ENCODE measurements around the gene CTAG1B.
"Not testable (repeated sequence)": the region's sequence is repeated elsewhere in the genome, so short reads cannot be mapped to it uniquely, and the experiment has no call there.

The CTAG1B gene

DNA sequence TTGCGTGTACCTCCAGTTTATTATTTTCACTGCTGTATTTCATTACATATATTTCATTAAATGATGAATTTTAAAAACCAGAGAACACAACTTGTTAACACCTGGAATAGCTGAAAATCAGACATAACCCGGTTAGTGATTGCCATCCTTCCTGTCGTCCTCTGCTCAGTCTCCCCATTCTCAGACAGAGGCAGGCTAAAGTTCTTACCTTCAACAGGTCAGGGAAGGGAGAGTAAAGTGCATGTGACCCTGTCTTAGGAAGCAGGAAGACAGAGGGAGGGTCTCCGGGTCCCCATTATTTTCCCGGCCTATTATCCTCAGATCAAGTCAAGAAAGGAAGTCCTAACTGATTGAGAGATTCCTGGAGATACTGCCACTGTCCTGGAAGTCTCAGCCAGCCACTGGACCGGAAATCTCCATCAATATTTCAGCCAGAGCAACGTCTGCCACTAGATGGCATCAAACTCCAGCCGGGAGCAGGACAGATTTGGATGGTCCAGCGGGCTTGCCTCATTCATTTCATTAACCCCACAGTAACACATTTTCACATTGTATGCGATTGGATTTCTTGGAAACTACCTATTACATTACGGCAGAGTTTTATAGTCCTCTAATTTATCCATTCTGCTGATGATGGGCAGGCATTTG is 1.8 kb upstream of the CTAG1B start:
- not testable (repeated sequence) for DNase-seq (ENCODE audit: low read depth in 2 of 2)

- DNase-seq (ENCODE audit: low read depth in 2 of 2), result not testable (repeated sequence)
Observed at GRCh38 chrX:154613586-154613985, 5.5 kb downstream of the CTAG1B start.

DNA sequence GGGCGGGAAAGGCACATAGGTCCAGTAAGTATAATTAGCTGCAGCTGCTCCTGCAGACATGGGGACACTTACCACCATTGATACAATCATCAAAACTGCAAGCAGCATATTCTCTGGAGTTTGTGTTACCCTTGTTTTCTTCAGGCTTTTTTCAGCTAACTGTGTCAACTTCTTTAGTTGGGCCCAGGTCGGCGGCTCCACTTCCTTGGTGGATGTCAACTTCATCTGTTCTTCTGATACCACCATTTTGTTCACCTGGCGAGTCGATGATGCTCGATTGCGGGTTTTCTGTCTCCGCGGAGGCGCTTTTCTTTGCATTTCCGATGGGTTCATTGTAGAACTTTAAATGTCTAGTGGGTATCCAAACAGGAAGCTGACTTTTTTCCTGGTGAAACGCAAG is 7.9 kb downstream of the CTAG1B start:
- DNase-seq (ENCODE audit: low read depth in 2 of 2), result not testable (repeated sequence)

GRCh38 chrX:154608823-154609222 is 10.3 kb downstream of the CTAG1B start:
- DNase-seq (ENCODE audit: low read depth in 2 of 2), result not testable (repeated sequence)

- DNase-seq (ENCODE audit: low read depth in 2 of 2), result not testable (repeated sequence)
Observed at GRCh38 chrX:154607976-154608375, 11.1 kb downstream of the CTAG1B start.

DNA sequence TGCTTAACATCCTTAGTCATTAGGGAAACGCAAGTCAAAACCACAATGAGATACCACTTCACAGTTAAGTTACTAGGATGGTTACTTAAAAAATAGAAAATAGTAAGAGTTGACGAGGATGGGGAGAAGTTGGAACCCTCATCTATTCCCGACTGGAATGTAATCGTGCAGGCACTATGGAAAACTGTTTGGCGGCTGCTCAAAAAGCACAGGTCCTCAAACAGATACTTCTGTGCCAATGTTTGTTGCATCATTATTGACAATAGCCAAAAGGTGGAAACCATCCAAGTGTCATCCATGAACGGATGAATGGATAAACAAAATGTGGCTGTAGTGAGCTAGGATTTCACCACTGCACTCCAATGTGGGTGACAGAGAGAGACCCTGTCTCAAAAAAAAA is 11.7 kb downstream of the CTAG1B start:
- DNase-seq (ENCODE audit: low read depth in 2 of 2), result no peak

DNA sequence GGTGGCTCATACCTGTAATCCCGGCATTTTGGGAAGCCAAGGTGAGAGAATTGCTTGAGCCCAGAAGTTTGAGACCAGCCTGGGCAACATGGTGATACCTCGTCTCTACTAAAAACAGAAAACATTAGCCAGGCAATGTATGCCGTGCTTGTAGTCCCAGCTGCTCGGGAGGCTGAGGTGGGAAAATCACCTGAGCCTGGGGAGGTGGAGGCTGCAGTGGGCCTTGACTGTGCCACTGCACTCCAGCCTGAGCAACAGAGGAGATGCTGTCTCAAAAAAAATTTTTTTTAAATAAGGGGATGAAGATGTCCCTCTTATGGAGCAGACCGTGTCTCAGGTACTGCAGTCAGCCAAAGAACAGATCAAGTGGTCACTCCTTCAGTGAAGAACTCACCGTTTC is 13.5 kb downstream of the CTAG1B start:
- no peak for DNase-seq (ENCODE audit: low read depth in 2 of 2)

- no peak for DNase-seq (ENCODE audit: low read depth in 2 of 2)
Observed at GRCh38 chrX:154603438-154604430, 15.3 kb downstream of the CTAG1B start.

GRCh38 chrX:154602766-154603437 is 16.2 kb downstream of the CTAG1B start:
- DNase-seq (ENCODE audit: low read depth in 2 of 2), result no peak

GRCh38 chrX:154602226-154602625 is 16.9 kb downstream of the CTAG1B start:
- no peak for DNase-seq (ENCODE audit: low read depth in 2 of 2)

GRCh38 chrX:154600759-154601374 is 18.2 kb downstream of the CTAG1B start:
- no peak for DNase-seq (ENCODE audit: low read depth in 2 of 2)

- no peak for DNase-seq (ENCODE audit: low read depth in 2 of 2)
Observed at GRCh38 chrX:154599531-154599930, 19.6 kb downstream of the CTAG1B start.

DNA sequence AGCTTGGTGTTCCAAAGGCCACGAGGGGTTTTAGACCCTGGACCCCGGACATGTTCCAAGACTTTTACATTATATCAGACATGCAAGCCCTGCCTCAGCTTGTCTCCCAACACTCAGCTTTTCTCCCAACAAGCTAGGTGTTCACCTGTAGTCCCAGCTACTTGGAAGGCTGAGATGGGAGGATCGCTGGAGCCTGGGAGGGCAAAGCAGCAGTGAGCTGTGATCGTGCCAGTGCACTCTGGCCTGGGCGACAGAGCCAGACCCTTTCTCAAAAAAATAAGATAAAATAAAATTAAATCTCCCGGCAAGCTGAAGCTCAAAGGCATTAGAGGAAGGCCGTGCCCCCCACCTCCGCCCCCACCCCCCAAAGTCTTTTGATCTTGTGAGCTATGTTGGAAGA is 20.4 kb downstream of the CTAG1B start:
- DNase-seq (ENCODE audit: low read depth in 2 of 2), result no peak

DNA sequence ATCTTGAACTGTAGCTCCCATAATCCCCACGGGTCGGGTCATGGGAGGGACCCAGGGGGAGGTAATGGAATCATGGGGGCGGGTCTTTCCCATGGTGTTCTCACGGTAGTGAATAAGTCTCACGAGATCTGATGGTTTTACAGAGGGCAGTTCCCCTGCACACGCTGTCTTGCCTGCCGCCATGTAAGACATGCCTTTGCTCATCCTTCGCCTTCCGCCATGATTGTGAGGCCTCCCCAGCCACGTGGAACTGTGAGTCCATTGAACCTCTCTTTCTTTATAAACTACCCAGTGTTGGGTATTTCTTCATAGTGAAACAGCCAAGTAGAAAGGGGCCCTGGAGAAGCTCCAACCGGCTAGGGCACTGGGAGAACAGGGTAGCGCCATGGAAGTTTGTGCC is 21.9 kb downstream of the CTAG1B start:
- DNase-seq (ENCODE audit: low read depth in 2 of 2), result no peak

DNA sequence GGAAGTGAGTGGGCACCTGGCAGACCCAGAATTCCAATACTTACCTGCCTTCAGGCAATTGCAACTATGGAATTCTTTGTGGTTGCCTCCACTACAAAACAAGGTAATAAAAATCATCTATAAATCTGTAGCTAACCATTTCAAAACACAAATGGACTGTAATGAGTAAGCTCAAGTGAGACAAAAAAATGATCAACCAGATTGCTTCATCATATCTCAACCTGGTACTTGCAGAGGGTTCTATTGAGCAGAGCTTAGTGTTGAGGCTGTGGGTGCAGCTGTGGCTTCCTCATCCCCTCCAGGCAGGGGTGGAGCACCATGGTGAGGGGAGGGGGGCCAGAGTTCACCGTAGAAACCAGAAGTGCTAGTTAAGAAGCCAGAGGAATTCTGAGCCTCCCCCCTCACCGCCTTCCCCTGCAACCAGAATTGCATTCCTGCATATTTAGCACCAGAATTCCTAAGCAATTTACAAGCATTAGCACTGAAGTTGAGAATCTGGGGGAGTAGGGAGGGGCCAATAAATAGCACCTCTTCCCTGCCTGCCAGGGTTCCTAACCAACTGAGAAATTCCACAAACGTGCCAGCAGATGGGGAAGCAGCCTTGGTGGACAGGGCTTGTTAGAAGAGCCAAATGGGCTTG is 22.7 kb downstream of the CTAG1B start:
- no peak for DNase-seq (ENCODE audit: low read depth in 2 of 2)

DNA sequence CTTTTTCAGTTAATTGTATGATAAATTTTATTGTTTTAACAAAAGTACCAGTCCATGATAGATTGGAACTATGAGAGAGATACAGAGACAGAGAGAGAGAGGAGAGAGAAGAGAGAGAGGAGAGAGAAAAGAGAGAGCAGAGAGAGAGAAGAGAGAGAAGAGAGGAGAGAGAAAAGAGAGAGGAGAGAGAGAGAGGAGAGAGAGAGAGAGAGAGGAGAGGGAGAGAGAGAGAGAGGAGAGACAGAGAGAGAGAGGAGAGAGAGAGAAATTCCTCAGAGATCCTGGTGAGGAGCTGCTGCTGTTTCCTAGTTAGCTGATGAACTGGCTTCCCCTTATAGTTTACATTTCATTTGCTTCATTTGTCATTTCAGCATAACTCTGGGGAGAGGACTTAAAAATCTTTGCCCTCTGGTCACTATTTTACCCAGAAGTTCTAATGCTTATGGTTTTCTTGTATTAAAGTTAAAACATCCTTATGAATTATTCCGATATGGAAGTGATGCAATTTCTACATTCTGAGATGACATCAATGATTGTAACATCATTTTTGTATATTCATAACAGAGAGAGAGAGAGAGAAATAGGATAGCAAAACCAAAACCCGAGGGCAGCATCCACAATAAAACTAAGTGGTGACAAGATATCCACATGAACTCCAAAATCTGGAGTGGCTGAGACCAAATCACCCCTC is 23.4 kb downstream of the CTAG1B start:
- no peak for DNase-seq (ENCODE audit: low read depth in 2 of 2)

DNA sequence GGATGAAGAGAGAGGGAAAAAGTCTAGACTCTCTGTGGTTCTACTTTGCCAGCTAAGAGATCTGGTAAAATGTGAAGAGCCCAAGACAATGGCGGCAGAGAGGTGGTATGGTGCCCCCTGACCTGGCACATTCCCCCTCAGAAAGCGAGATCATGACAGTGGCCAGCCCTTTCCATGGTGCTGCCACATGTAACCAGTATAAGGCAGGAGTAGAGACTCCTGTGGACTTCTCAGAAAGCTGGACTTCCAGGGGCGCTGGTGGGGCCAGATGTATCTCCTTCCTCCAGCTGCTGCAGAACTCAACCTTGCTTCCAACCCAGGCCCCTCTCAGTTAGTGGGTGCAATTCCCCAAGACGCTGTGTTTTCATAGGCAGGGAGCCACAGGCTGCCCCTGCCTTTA is 24.6 kb downstream of the CTAG1B start:
- DNase-seq (ENCODE audit: low read depth in 2 of 2), result no peak

DNA sequence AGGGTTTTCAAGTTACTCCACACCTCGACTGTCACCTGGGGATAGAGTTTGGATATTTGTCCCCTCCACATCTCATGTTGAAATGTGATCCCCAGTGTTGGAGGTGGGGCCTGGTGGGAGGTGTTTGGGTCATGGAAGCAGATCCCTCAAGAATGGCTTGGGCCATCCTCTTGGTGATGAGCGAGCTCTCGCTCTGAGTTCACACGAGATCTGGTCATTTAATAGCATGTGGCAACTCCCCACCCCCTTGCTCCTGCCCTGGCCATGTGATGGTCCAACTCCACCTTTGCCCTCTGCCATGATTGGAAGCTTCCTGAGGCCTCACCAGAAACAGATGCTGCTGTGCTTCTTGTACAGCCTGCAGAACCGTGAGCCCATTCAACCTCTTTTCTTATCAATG is 25.9 kb downstream of the CTAG1B start:
- no peak for DNase-seq (ENCODE audit: low read depth in 2 of 2)

DNA sequence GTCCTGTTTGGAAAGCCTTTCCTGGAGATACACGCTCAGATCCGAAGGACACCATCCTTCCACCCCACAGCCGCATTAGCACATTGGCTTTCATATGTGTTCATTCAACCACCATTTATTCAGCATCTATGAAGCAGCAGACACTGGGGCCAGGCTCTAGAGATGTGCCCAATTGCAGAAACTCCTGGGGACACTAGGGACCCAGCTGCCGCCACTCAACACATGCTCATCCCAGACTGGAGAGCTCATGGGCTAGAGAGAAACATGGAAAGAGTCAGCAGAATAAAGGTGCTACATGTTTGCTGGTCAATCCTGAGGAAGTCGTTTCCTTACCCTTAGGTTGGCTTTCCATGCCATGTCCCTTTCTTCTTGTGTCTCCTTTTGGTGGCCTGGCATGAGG is 26.6 kb downstream of the CTAG1B start:
- no peak for DNase-seq (ENCODE audit: low read depth in 2 of 2)

DNA sequence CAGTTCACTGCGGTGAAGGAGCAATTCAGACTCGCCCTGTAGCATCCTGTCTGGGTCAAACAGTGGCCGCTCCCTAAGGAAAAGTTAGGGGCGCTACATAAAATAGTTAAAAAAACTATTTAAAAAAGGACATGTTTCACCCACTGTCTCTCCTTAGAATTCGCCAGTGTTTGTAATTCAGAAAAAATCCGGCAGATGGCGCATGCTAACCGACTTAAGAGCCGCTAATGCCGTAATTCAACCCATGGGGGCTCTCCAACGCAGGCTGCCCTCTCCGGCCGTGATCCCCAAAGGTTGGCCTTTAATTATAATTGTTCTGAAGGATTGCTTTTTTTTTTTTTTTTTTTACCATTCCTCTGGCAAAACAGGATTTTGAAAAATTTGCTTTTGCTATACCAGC is 28.7 kb downstream of the CTAG1B start:
- DNase-seq (ENCODE audit: low read depth in 2 of 2), result not testable (repeated sequence)

All from stimulated activated CD4-positive, alpha-beta T cell treated with anti-CD3 and anti-CD28 coated beads, Interleukin-1b, Interleukin-23, amount 100 ng/mL, for 1 hour (primary cell).